CD4-positive, alpha-beta T cell (primary cell): ENCODE measurements around the gene NRXN3. TPM values are rescaled to one million over a fixed set of nuclear protein-coding genes. Genes with fewer than 3 reads are reported as not detected.

Source experiments
- ATAC-seq: fragments of 200-7000 bp; cut with Tn5 transposase; one replicate; pipeline ENCODE4 v1.10.0; 2022; ENCODE audit warnings: mild to moderate bottlenecking; ENCODE audit not compliant: poor library complexity
- CTCF ChIA-PET: fragments of 350-600 bp; sonication (Branson Sonifier 250); formaldehyde crosslinking; loops from one replicate; lab custom pipeline; 2021; ENCODE audit warnings: antibody characterized with exemption, inconsistent platforms; lab: Charles Lee
- POLR2A ChIA-PET: fragments of 350-600 bp; sonication (Branson Sonifier 250); formaldehyde crosslinking; loops from one replicate; lab custom pipeline; 2021; ENCODE audit warnings: antibody characterized with exemption, inconsistent platforms; lab: Charles Lee
- DNase-seq, 14 experiments: peaks; one replicate each; pipeline ENCODE4 v3.0.0-alpha.2; 2013 to 2020; ENCODE audit warnings: mixed read lengths in 2 of 14
- H3K27ac ChIP-seq, 2 donors: one replicate each; pipeline versions ENCODE4 v1.5.1 to v1.7.0; 2013; ENCODE audit warnings: low read length in 2 of 2, low read depth in 1 of 2, mild to moderate bottlenecking in 1 of 2
- H3K27me3 ChIP-seq, 2 experiments: 1 replicate in 1 of 2; 2 replicates in 1 of 2; pipeline versions ENCODE4 v1.6.1 to v1.7.0; 2013; ENCODE audit warnings: low read length in 2 of 2, control low read depth in 1 of 2, mild to moderate bottlenecking in 1 of 2, moderate library complexity in 1 of 2; ENCODE audit not compliant: insufficient read depth in 2 of 2, control insufficient read depth in 1 of 2
- H3K36me3 ChIP-seq: one replicate; pipeline ENCODE4 v1.6.1; 2013; ENCODE audit warnings: low read length, control low read depth; ENCODE audit not compliant: insufficient read depth
- H3K4me1 ChIP-seq: one replicate; pipeline ENCODE4 v1.6.1; 2013; ENCODE audit warnings: low read length, control low read depth; ENCODE audit not compliant: insufficient read depth
- H3K4me3 ChIP-seq: one replicate; pipeline ENCODE4 v1.5.1; 2013; ENCODE audit warnings: mild to moderate bottlenecking, low read length, moderate library complexity
- H3K9me3 ChIP-seq, 2 experiments: 1 replicate in 1 of 2; 2 replicates in 1 of 2; pipeline versions ENCODE4 v1.6.1 to v1.7.0; 2013; ENCODE audit warnings: low read length in 2 of 2, mild to moderate bottlenecking in 2 of 2, control low read depth in 1 of 2, moderate library complexity in 1 of 2; ENCODE audit not compliant: control insufficient read depth in 1 of 2, insufficient read depth in 1 of 2
- H3K27ac Mint-ChIP-seq: one replicate; pipeline ENCODE4 v1.8.0; 2020; ENCODE audit warnings: mixed read lengths
- H3K27me3 Mint-ChIP-seq: one replicate; pipeline ENCODE4 v1.8.0; 2021; ENCODE audit warnings: mixed read lengths
- H3K36me3 Mint-ChIP-seq: one replicate; pipeline ENCODE4 v1.8.0; 2021; ENCODE audit warnings: low read depth, mixed read lengths
- H3K4me1 Mint-ChIP-seq: one replicate; pipeline ENCODE4 v1.8.0; 2021; ENCODE audit warnings: low read depth, mixed read lengths
- H3K4me3 Mint-ChIP-seq: one replicate; pipeline ENCODE4 v1.8.0; 2020; ENCODE audit warnings: mild to moderate bottlenecking, mixed read lengths
- H3K9me3 Mint-ChIP-seq: one replicate; pipeline ENCODE4 v1.8.0; 2020; ENCODE audit warnings: mixed read lengths
- CTCF ChIP-seq: fragments of 200-600 bp; IDR thresholded peaks from one replicate; pipeline ENCODE4 v1.8.0; 2022; ENCODE audit warnings: antibody characterized with exemption, mild to moderate bottlenecking
- intact Hi-C, 2 experiments: fragments of 100-400 bp; cut with DNase I in 1 of 2; cut with micrococcal nuclease in 1 of 2; formaldehyde crosslinking; loops; one replicate each; pipeline versions ENCODE4 v1.15.1 to v1.9.0; 2023 to 2025; cut with DNase I, micrococcal nuclease
- total RNA-seq, 174 experiments: library from RNA in 2 of 174; stranded (reverse) in 2 of 174; gene quantifications; one replicate each; pipeline ENCODE4 v1.2.3 and lab custom pipeline; 2021 to 2026

NRXN3 gene
- total RNA-seq, 2 experiments from 2014 or later = not detected

- no peak for ATAC-seq
- TF ChIP-seq CTCF = no peak
- intact Hi-C loops = no loop called here
Observed at GRCh38 chr14:79057333-79057732, 887.2 kb downstream of the NRXN3 start.

GRCh38 chr14:79062226-79062625 lies 892.1 kb downstream of the NRXN3 start:
- H3K36me3 ChIP-seq = no peaks in the 10 kb centered on the region
- ATAC-seq (no peak), DNase-seq (no peak)
- no peaks in the 10 kb centered on the region for H3K36me3 Mint-ChIP-seq
- H3K27ac ChIP-seq = no peak overlapping the region
- peaks cover 5% of the 10 kb centered on the region for H3K9me3 Mint-ChIP-seq
- no peak overlapping the region for H3K4me3 ChIP-seq
- POLR2A ChIA-PET = no interaction called here
- no peaks in the 10 kb centered on the region for H3K4me1 ChIP-seq
- H3K4me1 Mint-ChIP-seq = no peaks in the 10 kb centered on the region
- intact Hi-C loops = no loop called here
- H3K27me3 ChIP-seq = no peaks in the 10 kb centered on the region
- CTCF ChIA-PET = no interaction called here
- H3K27me3 Mint-ChIP-seq = no peaks in the 10 kb centered on the region
- no peak overlapping the region for H3K27ac Mint-ChIP-seq
- H3K9me3 ChIP-seq = peaks cover 0 to 4% of the 10 kb centered on the region in 2 experiments
- no peak overlapping the region for H3K4me3 Mint-ChIP-seq
- TF ChIP-seq CTCF = no peak

More at GRCh38 chr14:79057333-79057732, 887.2 kb downstream of the NRXN3 start:
- CTCF ChIA-PET = no interaction called here
- no peak overlapping the region for H3K4me3 ChIP-seq
- Mint-ChIP-seq H3K9me3 (peaks cover 8% of the 10 kb centered on the region), H3K36me3 (no peaks in the 10 kb centered on the region), H3K4me3 (no peak overlapping the region), H3K4me1 (no peaks in the 10 kb centered on the region), H3K27ac (no peak overlapping the region), H3K27me3 (no peaks in the 10 kb centered on the region)
- POLR2A ChIA-PET = no interaction called here
- no peaks in the 10 kb centered on the region for H3K4me1 ChIP-seq
- no peak overlapping the region for H3K27ac ChIP-seq
- no peaks in the 10 kb centered on the region for H3K27me3 ChIP-seq
- H3K36me3 ChIP-seq = no peaks in the 10 kb centered on the region
- DNase-seq = no peak
- peaks cover 0 to 4% of the 10 kb centered on the region in 2 experiments for H3K9me3 ChIP-seq

GRCh38 chr14:79064214-79064613 lies 894.0 kb downstream of the NRXN3 start:
- H3K4me1 ChIP-seq = no peaks in the 10 kb centered on the region
- Mint-ChIP-seq H3K4me1 (no peaks in the 10 kb centered on the region), H3K27ac (no peak overlapping the region), H3K9me3 (peaks cover 5% of the 10 kb centered on the region), H3K4me3 (no peak overlapping the region), H3K27me3 (no peaks in the 10 kb centered on the region), H3K36me3 (no peaks in the 10 kb centered on the region)
- DNase-seq (no peak), ATAC-seq (no peak)
- intact Hi-C loops = no loop called here
- CTCF ChIA-PET = no interaction called here
- H3K9me3 ChIP-seq = peaks cover 0 to 3% of the 10 kb centered on the region in 2 experiments
- no peak overlapping the region for H3K27ac ChIP-seq
- TF ChIP-seq CTCF = no peak
- H3K36me3 ChIP-seq = no peaks in the 10 kb centered on the region
- H3K27me3 ChIP-seq = no peaks in the 10 kb centered on the region
- POLR2A ChIA-PET = no interaction called here
- no peak overlapping the region for H3K4me3 ChIP-seq
